ENCODE results near the gene DYNLT1. TPM values are rescaled to one million over a fixed set of nuclear protein-coding genes. Genes with fewer than 3 reads are reported as not detected.

The DYNLT1 gene
- total RNA-seq: 62.5 and 79.8 TPM in 2 replicates

GRCh38 chr6:158644231-158645063 is at the start of gene DYNLT1:
TSS of gene DYNLT1 (minus strand) at chr6:158644743. CDS start at chr6:158644708, 35 bp downstream.

GRCh38 chr6:158649289-158650143 is 5.0 kb upstream of the DYNLT1 start, which contains the start of gene SYTL3:
TSS of gene SYTL3 (plus strand) at chr6:158650054. CDS start at chr6:158663269, 13,215 bp downstream.

Other genes starting within 250 kb of the DYNLT1 start
- gene TMEM181, start 84.7 kb downstream of the DYNLT1 start, total RNA-seq: 41.7 and 75.2 TPM in 2 replicates
- 1.0 and 5.2 TPM in 2 replicates for gene SYTL3, start 5.3 kb upstream of the DYNLT1 start, total RNA-seq
- 258 and 312 TPM in 2 replicates for gene EZR, start 174.6 kb upstream of the DYNLT1 start, total RNA-seq

Data from nasal cavity respiratory epithelium epithelial cell of viscerocranial mucosa (primary cell).